GM12801 (cell line): ENCODE results near the gene ANP32E.

ENCODE experiments used
- CTCF ChIP-seq: IDR thresholded peaks from one replicate; pipeline ENCODE4 v1.5.1; 2011; ENCODE audit warnings: control low read depth; ENCODE audit not compliant: insufficient read length; ENCODE audit errors: extremely low read depth

The ANP32E gene

DNA sequence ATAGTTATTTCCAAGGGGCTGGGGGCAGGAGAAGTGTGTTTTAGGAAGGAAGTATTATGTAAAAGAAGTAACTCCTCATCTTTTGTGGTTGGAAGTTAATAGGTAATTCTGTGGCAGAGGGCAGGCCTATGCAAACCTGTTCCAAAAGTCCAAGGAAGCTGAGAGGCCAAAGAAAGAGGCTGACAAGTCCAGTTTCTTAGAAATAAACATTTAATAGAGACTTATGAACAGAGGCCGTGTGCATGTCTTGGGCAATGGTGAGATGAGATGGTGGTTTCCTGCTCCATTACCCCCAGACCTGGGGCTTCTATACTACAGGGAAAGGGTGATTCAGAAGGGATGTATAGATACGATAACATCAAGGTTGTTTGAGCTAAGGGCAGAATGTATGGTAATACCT lies 14.0 kb upstream of the ANP32E start:
- no peak for TF ChIP-seq CTCF

GRCh38 chr1:150243003-150243402 lies 7.1 kb upstream of the ANP32E start:
- no peak for TF ChIP-seq CTCF

DNA sequence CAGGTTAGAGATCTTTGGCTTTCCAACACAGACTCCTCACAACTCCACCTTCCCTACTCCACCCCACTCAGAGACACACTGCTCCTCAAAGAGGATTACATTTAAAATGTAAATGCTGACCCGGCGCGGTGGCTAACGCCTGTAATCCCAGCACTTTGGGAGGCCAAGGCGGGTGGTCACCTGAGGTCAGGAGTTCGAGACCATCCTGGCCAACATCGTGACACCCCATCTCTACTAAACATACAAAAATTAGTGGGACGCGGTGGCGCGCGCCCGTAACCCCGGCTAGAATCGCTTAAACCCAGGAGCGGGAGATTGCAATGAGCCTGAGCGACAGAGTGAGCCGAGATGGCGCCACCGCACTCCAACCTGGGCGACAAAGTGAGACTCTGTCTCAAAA lies 1.8 kb upstream of the ANP32E start:
- no peak for TF ChIP-seq CTCF

DNA sequence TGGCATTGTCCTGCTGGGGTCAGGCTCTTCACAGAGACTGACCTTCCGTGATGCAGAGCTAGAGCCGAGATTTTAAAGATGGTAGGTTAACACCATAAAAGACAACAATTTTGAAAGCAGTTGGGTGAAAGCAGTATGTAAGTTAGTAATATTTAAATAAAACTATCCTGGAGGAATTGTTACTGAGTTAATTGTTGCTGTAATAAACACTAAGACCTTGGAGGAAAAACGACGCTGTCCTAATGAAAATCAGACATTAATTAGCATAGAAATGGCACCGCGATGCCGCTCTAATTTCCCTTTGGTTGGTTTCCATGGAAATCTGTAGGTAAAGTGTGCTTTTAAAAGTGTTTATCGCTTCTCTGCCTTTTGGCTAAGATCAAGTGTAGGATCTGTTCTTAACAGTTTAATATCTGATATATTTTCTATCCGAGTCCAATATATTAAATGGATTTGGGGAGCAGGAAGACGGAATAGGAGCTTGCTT lies 745 bp upstream of the ANP32E start:
- no peak for TF ChIP-seq CTCF

DNA sequence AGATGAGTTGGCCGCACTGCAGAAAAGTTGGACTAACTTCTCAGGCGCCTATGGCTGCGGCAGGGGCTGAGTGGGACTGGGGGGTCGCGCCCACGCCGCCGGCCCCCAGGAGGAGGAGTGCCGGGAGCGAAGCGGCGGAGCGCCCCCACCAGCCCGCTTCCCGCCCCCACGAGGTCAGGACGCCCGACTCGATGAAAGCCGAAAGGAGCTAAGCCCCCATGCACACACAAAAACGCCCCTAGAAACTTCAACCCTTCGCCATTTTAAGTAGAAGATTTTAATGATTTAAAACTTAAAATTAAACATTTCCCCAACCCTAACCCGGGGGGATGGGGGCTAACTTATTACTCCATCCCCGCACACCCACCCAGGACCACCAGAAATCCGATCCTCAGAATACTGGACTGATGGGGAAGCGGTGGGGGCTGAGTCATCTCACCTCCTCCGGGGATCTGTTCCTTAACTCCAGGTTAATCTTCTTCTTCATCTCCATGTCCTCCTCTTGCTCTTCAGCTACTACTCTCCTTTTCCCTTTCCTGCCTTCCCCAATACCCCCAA lies 539 bp downstream of the ANP32E start:
- no peak for TF ChIP-seq CTCF

GRCh38 chr1:150234566-150235293 lies 1.2 kb downstream of the ANP32E start:
- TF ChIP-seq CTCF = no peak

GRCh38 chr1:150234309-150234565 lies 1.7 kb downstream of the ANP32E start:
- no peak for TF ChIP-seq CTCF
